ENCODE data around the gene ANLN.
"Not testable (repeated sequence)": the region's sequence is repeated elsewhere in the genome, so short reads cannot be mapped to it uniquely, and the experiment has no call there.

The ANLN gene

GRCh38 chr7:36379831-36380504 lies 9.7 kb upstream of the ANLN start:
- DNase-seq = no peak

GRCh38 chr7:36381056-36381455 lies 8.6 kb upstream of the ANLN start:
- DNase-seq = no peak

- not testable (repeated sequence) for DNase-seq
Measured at GRCh38 chr7:36383284-36383683, 6.4 kb upstream of the ANLN start.

GRCh38 chr7:36385646-36386045 lies 4.0 kb upstream of the ANLN start:
- not testable (repeated sequence) for DNase-seq

GRCh38 chr7:36387435-36388231 lies 2.0 kb upstream of the ANLN start:
- DNase-seq = no peak

- no peak for DNase-seq
Measured at GRCh38 chr7:36388423-36388822, 1.2 kb upstream of the ANLN start.

- DNase-seq = peak; percentile 54
Measured at GRCh38 chr7:36390199-36391090, 783 bp downstream of the ANLN start.

- no peak for DNase-seq
Measured at GRCh38 chr7:36391436-36392198, 2.0 kb downstream of the ANLN start.

- DNase-seq = no peak
Measured at GRCh38 chr7:36393826-36394225, 4.2 kb downstream of the ANLN start.

GRCh38 chr7:36395171-36395894 lies 5.7 kb downstream of the ANLN start:
- DNase-seq = no peak

GRCh38 chr7:36396150-36396549 lies 6.5 kb downstream of the ANLN start:
- DNase-seq = no peak

GRCh38 chr7:36400036-36400435 lies 10.4 kb downstream of the ANLN start:
- no peak for DNase-seq

GRCh38 chr7:36400606-36401005 lies 10.9 kb downstream of the ANLN start:
- DNase-seq = no peak

GRCh38 chr7:36403452-36403851 lies 13.8 kb downstream of the ANLN start:
- no peak for DNase-seq

- DNase-seq = no peak
Measured at GRCh38 chr7:36404639-36405408, 15.2 kb downstream of the ANLN start.

GRCh38 chr7:36405409-36405803 lies 15.7 kb downstream of the ANLN start:
- no peak for DNase-seq

GRCh38 chr7:36406156-36406555 lies 16.5 kb downstream of the ANLN start:
- DNase-seq = no peak

GRCh38 chr7:36407636-36408550 lies 18.2 kb downstream of the ANLN start:
- DNase-seq = no peak

- no peak for DNase-seq
Measured at GRCh38 chr7:36408589-36408988, 18.9 kb downstream of the ANLN start.

- no peak for DNase-seq
Measured at GRCh38 chr7:36409180-36409579, 19.5 kb downstream of the ANLN start.
